22Rv1 (cell line): ENCODE results near the gene CLEC16A.

Experiments used
- ZFX ChIP-seq: fragments of 450-650 bp; IDR thresholded peaks from 2 replicates; pipeline ENCODE4 v1.6.1; 2017; ENCODE audit warnings: antibody characterized with exemption, borderline replicate concordance
- TF ChIP-seq, protein P1 (sequence below): fragments of 450-650 bp; IDR thresholded peaks from 2 replicates; pipeline ENCODE4 v1.5.1; 2017; ENCODE audit warnings: mild to moderate bottlenecking

DNA sequence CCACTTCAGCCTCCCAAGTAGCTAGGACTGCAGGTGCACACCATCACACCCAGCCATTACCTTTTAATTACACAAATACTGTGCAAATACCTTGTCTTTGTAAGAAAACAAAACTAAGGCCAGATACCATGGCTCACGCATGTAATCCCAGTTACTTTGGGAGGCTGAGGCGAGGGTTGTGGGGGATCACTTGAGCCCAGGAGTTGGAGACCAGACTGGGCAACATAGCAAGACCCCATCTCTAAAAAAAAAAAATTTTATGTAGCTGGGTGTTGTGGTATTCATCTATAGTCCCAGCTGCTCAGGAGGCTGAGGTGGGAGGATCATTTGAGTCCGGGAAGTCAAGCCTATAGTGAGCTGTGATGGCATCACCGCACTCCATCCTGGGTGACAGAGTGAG is 151.6 kb downstream of the CLEC16A start:
- TF ChIP-seq, protein P1, sequence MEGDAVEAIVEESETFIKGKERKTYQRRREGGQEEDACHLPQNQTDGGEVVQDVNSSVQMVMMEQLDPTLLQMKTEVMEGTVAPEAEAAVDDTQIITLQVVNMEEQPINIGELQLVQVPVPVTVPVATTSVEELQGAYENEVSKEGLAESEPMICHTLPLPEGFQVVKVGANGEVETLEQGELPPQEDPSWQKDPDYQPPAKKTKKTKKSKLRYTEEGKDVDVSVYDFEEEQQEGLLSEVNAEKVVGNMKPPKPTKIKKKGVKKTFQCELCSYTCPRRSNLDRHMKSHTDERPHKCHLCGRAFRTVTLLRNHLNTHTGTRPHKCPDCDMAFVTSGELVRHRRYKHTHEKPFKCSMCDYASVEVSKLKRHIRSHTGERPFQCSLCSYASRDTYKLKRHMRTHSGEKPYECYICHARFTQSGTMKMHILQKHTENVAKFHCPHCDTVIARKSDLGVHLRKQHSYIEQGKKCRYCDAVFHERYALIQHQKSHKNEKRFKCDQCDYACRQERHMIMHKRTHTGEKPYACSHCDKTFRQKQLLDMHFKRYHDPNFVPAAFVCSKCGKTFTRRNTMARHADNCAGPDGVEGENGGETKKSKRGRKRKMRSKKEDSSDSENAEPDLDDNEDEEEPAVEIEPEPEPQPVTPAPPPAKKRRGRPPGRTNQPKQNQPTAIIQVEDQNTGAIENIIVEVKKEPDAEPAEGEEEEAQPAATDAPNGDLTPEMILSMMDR = no peak
- TF ChIP-seq ZFX = no peak
